GM19043 (cell line): ENCODE measurements around the gene PANK2.
"Not testable (repeated sequence)": the region's sequence is repeated elsewhere in the genome, so short reads cannot be mapped to it uniquely, and the experiment has no call there.

ENCODE experiments used
- ATAC-seq: cut with Tn5 transposase; IDR thresholded peaks from one replicate; pipeline ENCODE4 v1.9.1; 2021; ENCODE audit warnings: low read depth; ENCODE audit not compliant: unreplicated experiment

The PANK2 gene

DNA sequence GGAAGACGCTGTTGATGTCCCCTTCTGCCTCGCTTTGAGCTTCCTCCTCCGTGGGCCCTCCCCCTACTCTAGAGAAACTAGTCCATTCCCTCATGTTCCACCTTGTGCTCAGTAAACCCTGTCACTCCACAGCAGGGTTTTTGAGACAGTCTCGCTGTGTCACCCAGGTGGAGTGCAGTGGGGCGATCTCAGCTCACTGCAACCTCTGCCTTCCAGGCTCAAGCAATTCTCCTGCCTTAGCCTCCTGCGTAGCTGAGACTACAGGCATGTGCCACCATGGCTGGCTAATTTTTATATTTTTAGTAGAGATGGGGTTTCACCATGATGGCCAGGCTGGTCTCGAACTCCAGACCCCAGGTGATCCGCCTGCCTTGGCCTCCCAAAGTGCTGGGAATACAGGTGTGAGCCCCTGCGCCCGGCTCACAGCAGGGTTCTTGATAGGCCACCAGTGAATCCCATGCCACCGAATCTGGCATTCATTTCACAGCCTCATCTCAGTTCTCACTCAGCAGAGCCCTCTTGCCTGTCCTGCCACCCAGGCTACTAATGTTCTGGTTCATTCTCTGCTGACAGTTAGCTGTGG, 36.0 kb downstream of the PANK2 start:
- ATAC-seq = no peak

DNA sequence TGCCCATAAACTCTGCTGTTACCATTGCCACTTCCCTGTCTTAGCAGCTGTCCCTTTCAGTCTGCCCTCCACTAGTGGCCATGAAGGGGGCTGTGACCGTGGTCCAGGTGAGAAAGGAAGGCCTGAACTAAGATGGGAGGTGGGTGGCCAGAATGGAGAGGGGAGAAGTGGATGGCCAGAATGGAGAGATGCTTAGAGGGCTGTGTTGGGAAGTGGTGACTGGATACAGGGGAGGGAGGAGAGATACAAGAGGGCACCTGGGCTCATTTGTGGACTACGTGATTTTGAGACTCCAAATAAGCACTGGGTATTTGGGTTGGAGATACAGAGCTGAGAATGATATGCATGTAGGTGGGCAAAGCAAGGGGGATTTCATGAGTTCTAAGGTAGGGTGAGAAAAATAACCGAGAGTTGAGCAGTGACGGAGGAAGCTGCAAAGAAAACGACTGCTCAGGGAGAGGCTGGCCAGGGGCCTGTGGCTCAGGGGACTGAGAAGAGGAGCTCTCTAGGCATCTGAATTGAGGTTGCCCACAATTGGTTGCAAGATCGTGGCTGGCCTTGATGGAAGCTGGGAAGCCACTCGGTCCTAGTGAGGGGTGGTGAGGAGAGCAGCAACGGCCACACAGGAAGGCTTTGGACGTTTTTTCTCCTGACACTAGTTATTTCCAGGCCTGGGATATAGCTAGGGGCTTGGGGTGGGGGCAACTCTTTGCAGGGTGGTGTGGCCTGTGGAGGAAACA, 36.9 kb downstream of the PANK2 start:
- no peak for ATAC-seq

DNA sequence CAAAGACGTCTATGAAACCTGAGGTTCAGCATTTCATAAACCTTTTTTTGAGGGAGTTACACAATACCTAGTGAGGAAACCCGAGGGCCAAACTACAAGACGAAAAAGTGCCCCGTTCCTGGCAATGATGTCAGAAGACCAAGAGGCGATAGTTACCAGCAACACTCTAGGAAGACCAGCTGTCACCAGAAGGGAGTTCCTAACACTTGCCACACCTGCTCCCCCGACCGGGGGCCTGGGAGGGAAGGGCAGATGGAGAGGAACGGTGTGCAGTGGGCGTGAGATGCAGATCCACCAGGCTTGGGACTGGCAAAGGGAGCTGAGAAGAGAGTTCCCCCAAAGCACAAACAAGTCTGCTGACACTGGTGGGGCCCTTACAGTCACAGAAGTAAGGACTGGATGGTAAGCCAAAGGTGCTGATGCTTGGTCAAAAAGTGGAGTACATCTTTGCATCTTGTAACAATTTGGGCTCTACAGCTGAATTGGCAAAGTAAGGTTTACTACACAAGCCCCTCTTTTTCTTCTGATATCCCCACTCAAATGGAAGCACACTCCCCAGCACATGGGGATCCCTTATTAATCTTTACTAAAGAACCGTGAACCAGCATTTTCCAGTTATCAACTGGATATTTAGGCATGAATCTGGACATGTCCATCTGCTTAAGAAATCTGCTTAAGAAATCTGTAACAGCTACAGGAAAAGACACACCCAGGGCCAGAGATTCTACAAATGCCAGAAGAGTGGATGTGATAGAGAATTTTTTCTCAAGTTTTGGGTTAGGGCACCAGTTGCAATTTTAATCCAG, 38.5 kb downstream of the PANK2 start:
- ATAC-seq = no peak

DNA sequence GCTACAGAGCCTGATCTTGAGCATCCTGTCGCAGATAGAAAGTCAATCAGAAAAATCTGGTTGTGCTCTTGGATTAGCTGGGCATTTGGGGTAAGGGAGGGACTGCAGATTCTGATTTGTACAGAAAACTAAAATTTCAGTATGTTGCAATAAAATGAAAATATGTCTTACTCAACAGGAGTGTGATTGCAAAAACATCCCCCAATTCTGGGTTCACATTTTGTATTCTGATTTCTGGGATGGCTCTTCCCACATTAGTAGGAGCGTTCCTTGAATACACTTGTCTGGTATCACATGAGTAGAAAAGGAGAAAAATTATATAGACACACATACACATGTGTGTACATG, 40.5 kb downstream of the PANK2 start:
- ATAC-seq = no peak

DNA sequence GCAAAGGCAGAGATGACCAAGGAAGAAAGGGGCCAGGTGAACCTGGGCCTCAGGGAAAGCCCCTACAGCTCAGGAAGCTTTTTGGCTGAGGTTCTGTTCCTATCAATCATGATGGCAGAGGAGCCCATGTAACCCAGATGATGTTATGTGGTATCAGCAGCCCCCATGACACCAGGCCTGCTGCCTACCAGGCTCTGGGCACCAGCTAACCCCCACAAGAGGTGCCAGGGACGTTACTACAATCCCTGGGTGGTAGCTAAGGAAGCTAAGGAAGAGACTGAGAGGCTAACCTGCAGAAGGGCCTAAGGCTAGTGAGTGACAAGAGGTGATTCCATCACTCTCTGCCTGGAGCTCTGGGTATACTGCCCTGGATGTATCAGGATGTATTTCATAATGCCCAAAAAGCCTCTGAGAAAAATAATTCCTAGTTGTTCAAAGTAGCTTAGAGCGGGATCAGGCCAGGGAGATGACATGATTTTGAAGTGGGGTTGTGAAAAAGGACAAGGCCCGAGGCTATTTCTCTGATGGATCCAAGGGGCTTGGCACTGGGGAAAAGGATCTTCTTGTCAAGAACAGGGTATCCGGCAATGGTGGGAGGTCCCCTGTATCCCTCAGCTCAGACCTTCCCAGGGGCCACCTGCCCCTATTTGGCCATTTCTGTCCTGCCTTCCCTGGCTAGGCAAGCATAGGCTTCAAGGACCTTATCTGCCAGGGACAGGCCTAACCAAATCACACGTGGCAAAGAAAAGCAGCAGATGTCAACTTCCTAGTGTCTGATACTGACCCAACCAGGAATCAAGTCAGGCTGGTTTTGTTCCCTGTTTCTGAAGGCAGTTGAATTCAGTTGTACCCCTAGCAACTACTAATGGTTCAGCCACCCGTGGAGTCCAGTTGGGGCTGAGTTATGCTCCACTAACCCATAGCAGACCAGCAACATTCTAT, 41.3 kb downstream of the PANK2 start:
- no peak for ATAC-seq

DNA sequence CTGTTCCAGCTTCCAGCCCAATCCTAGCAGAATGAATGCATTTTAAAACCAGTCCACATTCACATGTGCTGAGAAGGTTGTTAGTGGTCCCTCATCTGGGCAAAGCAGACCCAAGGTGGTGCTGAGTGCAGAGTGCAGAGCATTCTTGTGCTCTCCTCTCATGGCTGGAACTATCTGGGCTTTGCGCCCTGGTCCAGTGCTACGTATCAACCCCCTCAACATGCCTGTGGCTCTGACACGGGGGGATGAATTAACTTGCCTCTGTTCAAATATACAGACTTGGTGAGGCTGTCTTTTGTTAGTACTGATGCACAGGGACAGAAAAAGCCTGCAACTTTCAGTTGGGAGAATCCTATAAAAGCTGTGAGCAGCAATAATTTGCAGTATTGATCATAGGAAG, 42.5 kb downstream of the PANK2 start:
- ATAC-seq = no peak

DNA sequence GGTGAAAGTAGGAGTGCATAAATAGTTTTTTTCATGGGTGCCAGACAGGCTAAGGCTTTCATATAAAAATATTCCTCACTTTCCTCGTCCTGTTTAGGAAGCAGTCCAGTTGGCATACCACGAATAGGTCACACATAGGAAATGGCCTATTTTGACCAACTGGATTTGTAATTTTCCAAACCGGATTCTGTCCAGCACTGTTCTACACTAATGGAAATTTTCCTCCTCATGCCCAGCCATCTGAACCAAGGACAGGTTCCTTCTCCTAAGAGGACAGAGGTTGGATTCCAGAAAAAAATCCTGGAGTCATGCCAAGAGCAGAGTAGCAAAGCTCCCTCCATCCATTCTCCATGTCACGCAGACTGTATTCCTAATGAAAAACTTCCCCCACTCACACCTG, 43.1 kb downstream of the PANK2 start:
- no peak for ATAC-seq

DNA sequence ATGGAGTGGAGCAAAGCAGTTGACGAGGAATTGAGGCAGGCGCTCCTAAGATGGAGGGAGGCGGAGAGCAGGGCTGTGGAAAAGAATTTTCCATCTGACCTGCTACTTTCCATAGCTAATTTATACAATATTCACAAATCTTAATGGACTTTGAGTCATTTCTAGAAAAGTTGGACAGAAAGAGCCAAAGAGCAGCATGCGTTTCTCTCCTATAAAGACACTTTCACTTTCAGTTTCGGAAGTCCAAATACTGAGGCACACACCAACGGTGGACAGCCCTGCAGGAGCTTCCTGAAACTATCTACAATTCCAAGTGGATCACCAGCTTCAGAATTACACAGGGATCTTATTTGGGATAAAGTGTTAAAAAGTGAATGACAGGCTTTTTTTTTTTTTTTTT, 43.5 kb downstream of the PANK2 start:
- ATAC-seq = no peak

DNA sequence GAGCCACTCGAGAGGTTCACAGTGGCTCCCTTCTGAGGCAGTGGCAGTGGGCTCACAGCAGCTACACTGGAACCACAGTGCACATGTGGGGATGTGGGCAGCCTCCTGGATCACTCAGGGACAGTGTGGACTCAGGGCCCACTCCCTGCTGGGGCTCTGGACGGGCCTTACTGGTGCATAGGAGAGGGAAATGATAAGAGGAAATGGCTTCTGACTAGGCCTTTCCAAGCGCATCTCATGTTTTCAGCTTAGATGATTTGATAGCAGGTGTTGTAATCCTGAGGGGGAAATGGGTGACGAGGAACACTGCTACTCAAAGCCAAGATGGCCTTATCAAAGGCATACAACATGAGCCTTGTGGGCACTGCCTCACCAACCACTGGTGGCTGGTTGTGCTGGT, 44.0 kb downstream of the PANK2 start:
- no peak for ATAC-seq

DNA sequence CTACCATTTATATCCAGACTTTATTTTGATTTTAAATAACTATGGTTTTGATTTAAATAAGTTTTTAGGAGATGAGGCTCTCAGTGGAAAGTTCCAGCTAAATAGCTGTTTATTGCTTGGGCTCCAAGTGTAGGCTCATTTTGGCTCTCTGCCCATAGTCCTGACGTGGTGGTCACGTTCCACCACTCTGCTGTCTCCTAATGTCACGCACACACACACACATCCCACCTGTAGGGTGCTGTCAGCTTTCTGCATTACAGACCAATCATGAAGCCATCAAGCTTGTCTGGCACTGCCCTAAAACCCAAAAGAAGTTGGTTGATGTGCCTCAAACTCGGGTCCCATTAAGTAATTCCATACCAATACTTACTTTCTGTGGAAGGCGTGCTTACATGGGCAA, 45.4 kb downstream of the PANK2 start:
- ATAC-seq = no peak

DNA sequence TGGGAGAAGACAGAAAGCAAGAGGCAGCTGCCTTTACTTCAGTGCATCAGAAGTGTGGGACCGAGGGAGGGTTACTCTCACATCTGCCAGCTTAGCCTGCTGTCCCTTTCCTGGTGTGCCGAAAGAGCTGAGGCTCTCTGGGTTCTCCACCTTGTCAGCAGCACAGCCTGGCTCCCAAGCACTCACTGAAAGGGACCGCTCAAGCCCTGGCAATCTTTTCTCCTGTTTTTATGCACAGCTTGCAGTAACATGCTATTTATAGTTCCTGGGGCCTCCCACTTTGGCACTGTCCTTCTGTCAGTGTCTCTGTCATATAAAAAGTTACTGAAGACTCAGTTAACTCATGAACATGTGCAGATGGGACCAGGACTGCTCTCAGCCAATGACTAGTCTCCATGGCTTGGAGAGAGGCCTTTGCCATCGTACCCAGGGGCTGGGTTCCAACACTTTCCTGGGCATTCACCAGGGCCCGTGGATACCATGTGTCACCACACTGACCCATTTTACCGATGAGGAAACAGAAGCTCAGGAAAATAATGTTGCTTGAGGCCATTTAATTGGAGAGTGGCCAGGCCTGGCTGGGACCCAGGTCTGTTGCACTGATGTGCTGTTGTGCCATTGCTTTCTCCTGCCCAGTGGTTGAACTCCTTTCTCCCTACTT, 46.2 kb downstream of the PANK2 start:
- ATAC-seq = no peak

DNA sequence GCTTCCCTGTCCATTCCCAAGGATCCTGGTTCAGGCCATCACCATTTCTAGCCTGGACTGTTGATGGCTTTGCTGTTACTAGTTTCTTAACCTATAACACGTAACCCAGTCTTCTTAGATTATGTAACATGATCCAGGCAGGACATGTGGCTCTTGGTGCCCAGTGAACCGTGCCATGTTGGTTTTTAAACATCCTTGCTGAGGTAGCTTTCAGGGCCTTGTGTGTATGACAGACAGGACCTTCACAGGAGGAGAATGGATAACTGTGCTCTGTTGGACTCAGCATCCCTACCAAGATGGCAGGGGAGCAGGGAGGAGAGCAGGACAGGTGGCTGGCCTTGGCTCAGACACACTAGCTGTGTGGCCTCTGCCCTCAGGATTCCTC, 46.8 kb downstream of the PANK2 start:
- no peak for ATAC-seq

DNA sequence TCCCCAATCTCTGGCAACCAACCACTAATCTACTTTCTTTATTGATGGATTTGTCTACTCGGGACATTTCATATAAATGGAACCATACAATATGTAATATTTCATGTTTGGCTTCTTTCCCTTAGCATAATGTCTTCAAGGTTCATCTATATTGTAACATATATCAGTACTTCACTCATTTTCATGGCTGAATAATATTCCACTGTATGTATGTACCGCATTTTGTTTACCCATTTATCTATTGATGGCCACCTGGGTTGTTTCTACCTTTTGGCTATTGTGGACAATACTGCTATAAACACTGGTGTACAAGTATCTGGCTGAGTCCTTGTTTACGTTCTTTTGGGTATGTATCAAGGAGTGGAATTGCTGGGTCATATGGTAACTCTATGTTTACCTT, 48.4 kb downstream of the PANK2 start:
- ATAC-seq = no peak

DNA sequence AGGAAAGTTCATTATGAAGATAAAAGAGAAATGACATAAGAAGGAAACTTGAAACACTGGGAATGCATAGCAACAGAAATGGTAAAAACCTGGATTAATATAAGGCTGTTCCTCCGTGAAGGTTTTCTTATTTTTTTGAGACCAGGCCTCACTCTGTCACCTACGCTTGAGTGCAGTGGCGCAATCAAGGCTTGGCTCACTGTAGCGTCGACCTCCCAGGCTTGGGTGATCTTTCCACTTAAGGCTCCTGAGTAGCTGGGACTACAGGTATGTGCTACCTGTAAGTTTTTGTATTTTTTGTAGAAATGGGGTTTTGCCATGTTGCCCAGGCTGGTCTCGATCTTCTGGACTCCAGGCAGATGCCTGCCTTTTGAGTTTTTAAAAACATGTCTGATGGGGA, 51.7 kb downstream of the PANK2 start:
- ATAC-seq = no peak

DNA sequence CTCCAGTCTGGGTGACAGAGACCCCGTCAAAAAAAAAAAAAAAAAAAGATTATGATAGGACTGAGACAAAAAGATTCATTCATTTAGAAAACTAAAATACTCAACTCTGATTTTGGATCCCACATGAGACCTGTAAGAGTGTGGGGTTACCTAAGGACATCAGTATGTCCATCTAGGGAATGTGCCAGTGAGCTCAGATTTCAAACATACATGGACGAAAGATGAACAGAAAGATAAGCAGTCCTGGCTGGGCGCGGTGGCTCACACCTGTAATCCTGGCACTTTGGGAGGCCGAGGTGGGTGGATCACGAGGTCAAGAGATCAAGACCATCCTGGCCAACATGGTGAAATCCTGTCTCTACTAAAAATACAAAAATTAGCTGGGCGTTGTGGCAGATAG, 57.5 kb downstream of the PANK2 start:
- not testable (repeated sequence) for ATAC-seq

DNA sequence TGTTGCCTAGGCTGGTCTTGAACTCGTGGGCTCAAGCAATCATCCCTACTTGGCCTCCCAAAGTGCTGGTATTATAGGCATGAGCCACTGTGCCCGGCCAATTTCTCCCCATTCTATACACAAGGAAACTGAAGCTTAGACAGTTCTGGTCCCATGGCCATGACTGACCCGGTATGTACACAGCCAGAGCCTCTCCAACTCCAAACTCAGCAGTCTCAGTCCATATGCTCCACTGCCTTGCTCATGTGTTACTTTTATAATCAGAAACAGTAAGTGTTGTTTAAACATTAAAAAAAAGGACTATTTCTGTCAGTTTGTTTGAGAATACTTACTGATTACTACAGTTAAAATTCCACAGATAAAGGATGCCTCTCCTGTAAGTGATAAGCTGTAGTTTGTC, 75.5 kb downstream of the PANK2 start:
- ATAC-seq = no peak

DNA sequence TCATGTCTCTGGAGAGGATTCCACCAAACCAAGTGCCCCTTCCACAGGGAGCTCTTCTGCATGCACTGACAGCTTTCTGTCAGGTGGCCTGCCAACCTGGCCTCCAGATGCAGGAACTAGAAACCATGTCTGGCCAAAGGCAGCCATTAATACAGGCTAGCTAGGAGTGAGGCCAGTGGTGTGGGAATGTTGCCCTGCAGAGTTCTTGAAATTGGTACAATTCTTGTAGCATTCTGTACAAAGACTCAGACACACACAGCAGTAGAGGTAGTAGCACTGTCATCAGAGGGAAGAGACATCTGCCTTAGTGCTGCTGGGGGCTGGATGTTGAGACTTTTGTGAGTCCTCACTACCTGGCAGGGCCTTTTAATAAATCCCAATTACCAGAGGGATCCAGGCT, 77.4 kb downstream of the PANK2 start:
- no peak for ATAC-seq

DNA sequence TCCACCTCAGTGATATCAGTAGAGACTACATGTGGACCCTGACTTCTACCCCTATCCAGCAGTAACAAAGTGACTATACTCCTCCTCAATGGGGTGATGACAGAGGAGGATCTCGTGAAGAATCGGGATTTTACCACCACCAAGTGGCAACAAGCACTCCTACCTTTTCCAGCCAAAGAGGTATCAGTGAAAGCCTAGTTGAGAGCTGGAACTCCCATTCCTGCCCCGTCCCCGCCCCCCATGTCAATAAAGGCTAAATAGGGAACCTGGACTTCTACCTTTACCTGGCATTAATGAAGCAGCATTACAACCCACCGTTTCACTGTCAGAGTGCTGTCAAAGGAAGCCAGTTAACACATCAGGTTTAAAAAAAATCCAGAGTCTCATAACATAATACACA, 80.8 kb downstream of the PANK2 start:
- ATAC-seq = no peak

DNA sequence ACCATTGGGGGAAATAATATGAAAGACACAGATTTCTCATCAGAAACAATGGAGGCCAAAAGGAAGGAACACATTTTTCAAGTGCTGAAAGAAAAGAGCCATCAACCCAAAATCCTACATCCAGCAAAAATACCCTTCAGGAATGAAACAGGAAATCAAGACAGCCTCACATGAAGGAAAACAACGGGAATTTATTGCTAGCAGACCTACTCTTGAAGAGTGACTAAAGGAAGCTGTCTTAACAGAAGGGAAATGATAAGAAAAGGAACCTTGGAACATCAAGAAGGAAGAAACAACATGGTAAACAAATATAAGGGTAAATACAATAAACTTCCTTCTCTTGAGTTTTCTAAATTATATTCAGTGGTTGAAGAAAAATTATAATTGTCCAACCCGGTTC, 82.0 kb downstream of the PANK2 start:
- ATAC-seq = no peak

DNA sequence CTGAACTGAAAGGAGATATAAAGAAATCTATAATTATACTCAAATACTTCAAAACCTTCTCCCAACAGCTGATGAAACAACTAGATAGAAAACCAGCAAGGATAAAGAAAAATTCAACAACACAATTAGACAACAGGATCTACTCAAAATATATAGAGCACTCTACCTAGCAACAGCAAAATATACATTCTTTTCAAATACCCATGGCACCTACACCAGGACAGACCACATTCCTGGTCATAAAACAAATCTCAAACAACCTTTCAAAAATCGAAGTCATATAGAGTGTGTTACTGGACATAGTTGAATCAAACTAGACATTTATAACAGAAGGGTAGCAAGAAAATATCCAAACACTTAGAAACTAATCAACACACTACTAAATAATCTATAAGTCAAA, 83.0 kb downstream of the PANK2 start:
- ATAC-seq = no peak
